HEK293 (cell line): ENCODE measurements around the gene UNCX.

Experiments used
- CTCF ChIA-PET: fragments of 350-600 bp; formaldehyde crosslinking; extraction: SDS; loops from one replicate; lab custom pipeline; 2021; ENCODE audit warnings: antibody characterized with exemption; lab: Yijun Ruan, JAX
- POLR2A ChIA-PET: fragments of 300-600 bp; formaldehyde crosslinking; extraction: SDS; loops from one replicate; lab custom pipeline; 2020; ENCODE audit warnings: antibody characterized with exemption, inconsistent platforms; lab: Yijun Ruan, JAX
- H3K27ac ChIP-seq: fragments of 200-500 bp; sonication (Bioruptor generic); 2 replicates; pipeline ENCODE4 v1.5.1; 2014; ENCODE audit warnings: low read depth, low read length, control low read depth, inconsistent platforms; ENCODE audit errors: extremely low read depth
- H3K36me3 ChIP-seq, 2 experiments: fragments of 200-500 bp in 1 of 2; sonication (Bioruptor generic) in 1 of 2; 1 replicate in 1 of 2; 2 replicates in 1 of 2; pipeline ENCODE4 v1.5.1; 2014 to 2017; ENCODE audit warnings: inconsistent platforms in 2 of 2, low read length in 2 of 2; ENCODE audit not compliant: control insufficient read depth in 2 of 2, insufficient read depth in 1 of 2
- H3K4me1 ChIP-seq: fragments of 200-500 bp; sonication (Bioruptor generic); 2 replicates; pipeline ENCODE4 v1.5.1; 2014; ENCODE audit warnings: mild to moderate bottlenecking, low read length, inconsistent platforms; ENCODE audit not compliant: control insufficient read depth, insufficient read depth
- H3K4me3 ChIP-seq: 2 replicates; pipeline ENCODE4 v1.5.1; 2011; ENCODE audit warnings: low read depth, mild to moderate bottlenecking, control low read depth, low read length, moderate library complexity
- H3K9me3 ChIP-seq: fragments of 200-500 bp; sonication (Bioruptor generic); 2 replicates; pipeline ENCODE4 v1.5.1; 2014; ENCODE audit warnings: low read depth, low read length, inconsistent platforms; ENCODE audit not compliant: control insufficient read depth, insufficient read depth
- CTCF ChIP-seq: fragments of 450-650 bp; formaldehyde crosslinking; IDR thresholded peaks from 2 replicates; pipeline ENCODE4 v1.5.1; 2016; ENCODE audit warnings: missing biosample characterization, missing genetic modification characterization
- KLF8 ChIP-seq: fragments of 450-650 bp; formaldehyde crosslinking; IDR thresholded peaks from 2 replicates; pipeline ENCODE4 v1.5.1; 2016; ENCODE audit warnings: missing biosample characterization, missing genetic modification characterization
- RBAK ChIP-seq: fragments of 450-650 bp; formaldehyde crosslinking; IDR thresholded peaks from 2 replicates; pipeline ENCODE4 v1.5.1; 2016; ENCODE audit warnings: missing biosample characterization, missing genetic modification characterization
- SCRT1 ChIP-seq: fragments of 450-650 bp; formaldehyde crosslinking; IDR thresholded peaks from 2 replicates; pipeline ENCODE4 v1.5.1; 2016; ENCODE audit warnings: missing biosample characterization, missing genetic modification characterization, borderline replicate concordance
- SP7 ChIP-seq: fragments of 450-650 bp; formaldehyde crosslinking; IDR thresholded peaks from 2 replicates; pipeline ENCODE4 v1.5.1; 2016; ENCODE audit warnings: missing biosample characterization, missing genetic modification characterization
- TRIM28 ChIP-seq: IDR thresholded peaks from 2 replicates; pipeline ENCODE4 v1.6.1; 2011; ENCODE audit warnings: low read length, control low read depth, borderline replicate concordance
- ZBTB1 ChIP-seq: fragments of 450-650 bp; formaldehyde crosslinking; IDR thresholded peaks from 2 replicates; pipeline ENCODE4 v1.5.1; 2016; ENCODE audit warnings: missing biosample characterization, missing genetic modification characterization
- ZBTB20 ChIP-seq: fragments of 450-650 bp; formaldehyde crosslinking; IDR thresholded peaks from 2 replicates; pipeline ENCODE4 v1.5.1; 2016; ENCODE audit warnings: missing biosample characterization, missing genetic modification characterization
- ZNF121 ChIP-seq: fragments of 450-650 bp; formaldehyde crosslinking; IDR thresholded peaks from 2 replicates; pipeline ENCODE4 v1.5.1; 2016; ENCODE audit warnings: missing biosample characterization, missing genetic modification characterization
- ZNF140 ChIP-seq: fragments of 450-650 bp; formaldehyde crosslinking; IDR thresholded peaks from 2 replicates; pipeline ENCODE4 v1.5.1; 2016; ENCODE audit warnings: missing biosample characterization, missing genetic modification characterization
- ZNF175 ChIP-seq: fragments of 450-650 bp; formaldehyde crosslinking; IDR thresholded peaks from 2 replicates; pipeline ENCODE4 v1.5.1; 2016; ENCODE audit warnings: missing biosample characterization, missing genetic modification characterization
- ZNF214 ChIP-seq: fragments of 450-650 bp; formaldehyde crosslinking; IDR thresholded peaks from 2 replicates; pipeline ENCODE4 v1.5.1; 2017; ENCODE audit warnings: missing biosample characterization, mild to moderate bottlenecking, missing genetic modification characterization, borderline replicate concordance
- ZNF311 ChIP-seq: fragments of 450-650 bp; formaldehyde crosslinking; IDR thresholded peaks from 2 replicates; pipeline ENCODE4 v1.5.1; 2017; ENCODE audit warnings: missing biosample characterization, missing genetic modification characterization, borderline replicate concordance
- ZNF501 ChIP-seq: fragments of 450-650 bp; formaldehyde crosslinking; IDR thresholded peaks from 2 replicates; pipeline ENCODE4 v1.5.1; 2016; ENCODE audit warnings: missing biosample characterization, missing genetic modification characterization
- ZNF555 ChIP-seq: fragments of 450-650 bp; formaldehyde crosslinking; conservative IDR thresholded peaks from 2 replicates; pipeline ENCODE4 v1.5.1; 2017; ENCODE audit warnings: missing biosample characterization, mild to moderate bottlenecking, missing genetic modification characterization, inconsistent platforms
- ZNF610 ChIP-seq: fragments of 450-650 bp; formaldehyde crosslinking; IDR thresholded peaks from 2 replicates; pipeline ENCODE4 v1.5.1; 2016; ENCODE audit warnings: missing biosample characterization, missing genetic modification characterization, borderline replicate concordance
- ZNF654 ChIP-seq: fragments of 450-650 bp; formaldehyde crosslinking; IDR thresholded peaks from 2 replicates; pipeline ENCODE4 v1.5.1; 2016; ENCODE audit warnings: low read depth, missing biosample characterization, missing genetic modification characterization
- ZNF707 ChIP-seq: fragments of 450-650 bp; formaldehyde crosslinking; IDR thresholded peaks from 2 replicates; pipeline ENCODE4 v1.5.1; 2016; ENCODE audit warnings: missing biosample characterization, missing genetic modification characterization
- TF ChIP-seq, protein P1 (sequence below): fragments of 450-650 bp; formaldehyde crosslinking; IDR thresholded peaks from 2 replicates; pipeline ENCODE4 v1.5.1; 2016; ENCODE audit warnings: missing biosample characterization, missing genetic modification characterization
- TF ChIP-seq, protein P2 (sequence below): fragments of 450-650 bp; formaldehyde crosslinking; conservative IDR thresholded peaks from 2 replicates; pipeline ENCODE4 v1.5.1; 2016; ENCODE audit warnings: low read depth, missing biosample characterization, missing genetic modification characterization
- TF ChIP-seq, protein P3 (sequence below): fragments of 450-650 bp; formaldehyde crosslinking; IDR thresholded peaks from 2 replicates; pipeline ENCODE4 v1.5.1; 2017; ENCODE audit warnings: missing biosample characterization, missing genetic modification characterization

Gene UNCX

GRCh38 chr7:1228545-1229201 lies 4.0 kb upstream of the UNCX start:
- Histone ChIP-seq H3K27ac (no peak overlapping the region), H3K9me3 (no peaks in the 10 kb centered on the region), H3K4me1 (no peaks in the 10 kb centered on the region), H3K4me3 (no peak overlapping the region), H3K36me3 (no peaks in the 10 kb centered on the region)
- TF ChIP-seq ZNF654, result no peak
- TF ChIP-seq ZNF501 (tag by site-specific recombination), result no peak
- ChIA-PET CTCF (no interaction called here), POLR2A (no interaction called here)

- Histone ChIP-seq H3K4me1 (no peaks in the 10 kb centered on the region), H3K36me3 (no peaks in the 10 kb centered on the region), H3K27ac (no peak overlapping the region), H3K4me3 (no peak overlapping the region), H3K9me3 (no peaks in the 10 kb centered on the region)
- CTCF ChIA-PET, result no interaction called here
- POLR2A ChIA-PET, result no interaction called here
- TF ChIP-seq ZNF555 (no peak), ZNF707 (tag by site-specific recombination) (no peak), SP7 (tag by site-specific recombination) (no peak), ZNF311 (tag by site-specific recombination) (no peak), ZNF140 (tag by site-specific recombination) (no peak), ZBTB20 (tag by site-specific recombination) (no peak), RBAK (tag by site-specific recombination) (no peak), SCRT1 (no peak)
- TF ChIP-seq, protein P1, sequence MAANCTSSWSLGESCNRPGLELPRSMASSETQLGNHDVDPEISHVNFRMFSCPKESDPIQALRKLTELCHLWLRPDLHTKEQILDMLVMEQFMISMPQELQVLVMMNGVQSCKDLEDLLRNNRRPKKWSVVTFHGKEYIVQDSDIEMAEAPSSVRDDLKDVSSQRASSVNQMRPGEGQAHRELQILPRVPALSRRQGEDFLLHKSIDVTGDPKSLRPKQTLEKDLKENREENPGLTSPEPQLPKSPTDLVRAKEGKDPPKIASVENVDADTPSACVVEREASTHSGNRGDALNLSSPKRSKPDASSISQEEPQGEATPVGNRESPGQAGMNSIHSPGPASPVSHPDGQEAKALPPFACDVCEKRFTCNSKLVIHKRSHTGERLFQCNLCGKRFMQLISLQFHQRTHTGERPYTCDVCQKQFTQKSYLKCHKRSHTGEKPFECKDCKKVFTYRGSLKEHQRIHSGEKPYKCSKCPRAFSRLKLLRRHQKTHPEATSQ (tag by site-specific recombination), result no peak
Observed at GRCh38 chr7:1229202-1229947, 3.3 kb upstream of the UNCX start.

DNA sequence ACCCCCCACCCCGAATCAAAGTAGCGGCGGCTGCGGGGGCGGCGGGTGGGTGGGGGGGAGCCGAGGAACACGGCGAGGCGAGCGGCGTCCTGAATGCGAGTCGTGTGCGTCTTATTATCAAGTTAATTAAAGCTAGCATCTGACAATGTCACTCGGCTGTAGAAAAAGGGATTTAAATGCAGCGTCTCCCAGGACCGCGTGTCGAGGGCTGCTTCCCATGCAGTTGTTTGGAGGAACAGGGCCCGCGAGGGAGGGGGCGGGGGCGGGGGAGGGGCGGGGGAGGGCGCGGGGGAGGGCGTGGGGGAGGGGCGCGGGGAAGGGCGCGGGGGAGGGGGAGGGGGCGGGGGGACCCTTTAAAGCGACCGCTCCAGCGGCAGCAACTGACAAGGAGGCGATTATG lies 2.7 kb upstream of the UNCX start:
- no peaks in the 10 kb centered on the region for H3K9me3 ChIP-seq
- no peaks in the 10 kb centered on the region for H3K36me3 ChIP-seq
- no peaks in the 10 kb centered on the region for H3K4me1 ChIP-seq
- H3K27ac ChIP-seq, result no peak overlapping the region
- no peak overlapping the region for H3K4me3 ChIP-seq
- POLR2A ChIA-PET, result no interaction called here
- CTCF ChIA-PET, result interaction anchor here (0.8 kb wide), 1 partner anchor 183 kb away, joined by 3 read pairs; no protein-coding TSS in a partner anchor
- TF ChIP-seq, protein P2, sequence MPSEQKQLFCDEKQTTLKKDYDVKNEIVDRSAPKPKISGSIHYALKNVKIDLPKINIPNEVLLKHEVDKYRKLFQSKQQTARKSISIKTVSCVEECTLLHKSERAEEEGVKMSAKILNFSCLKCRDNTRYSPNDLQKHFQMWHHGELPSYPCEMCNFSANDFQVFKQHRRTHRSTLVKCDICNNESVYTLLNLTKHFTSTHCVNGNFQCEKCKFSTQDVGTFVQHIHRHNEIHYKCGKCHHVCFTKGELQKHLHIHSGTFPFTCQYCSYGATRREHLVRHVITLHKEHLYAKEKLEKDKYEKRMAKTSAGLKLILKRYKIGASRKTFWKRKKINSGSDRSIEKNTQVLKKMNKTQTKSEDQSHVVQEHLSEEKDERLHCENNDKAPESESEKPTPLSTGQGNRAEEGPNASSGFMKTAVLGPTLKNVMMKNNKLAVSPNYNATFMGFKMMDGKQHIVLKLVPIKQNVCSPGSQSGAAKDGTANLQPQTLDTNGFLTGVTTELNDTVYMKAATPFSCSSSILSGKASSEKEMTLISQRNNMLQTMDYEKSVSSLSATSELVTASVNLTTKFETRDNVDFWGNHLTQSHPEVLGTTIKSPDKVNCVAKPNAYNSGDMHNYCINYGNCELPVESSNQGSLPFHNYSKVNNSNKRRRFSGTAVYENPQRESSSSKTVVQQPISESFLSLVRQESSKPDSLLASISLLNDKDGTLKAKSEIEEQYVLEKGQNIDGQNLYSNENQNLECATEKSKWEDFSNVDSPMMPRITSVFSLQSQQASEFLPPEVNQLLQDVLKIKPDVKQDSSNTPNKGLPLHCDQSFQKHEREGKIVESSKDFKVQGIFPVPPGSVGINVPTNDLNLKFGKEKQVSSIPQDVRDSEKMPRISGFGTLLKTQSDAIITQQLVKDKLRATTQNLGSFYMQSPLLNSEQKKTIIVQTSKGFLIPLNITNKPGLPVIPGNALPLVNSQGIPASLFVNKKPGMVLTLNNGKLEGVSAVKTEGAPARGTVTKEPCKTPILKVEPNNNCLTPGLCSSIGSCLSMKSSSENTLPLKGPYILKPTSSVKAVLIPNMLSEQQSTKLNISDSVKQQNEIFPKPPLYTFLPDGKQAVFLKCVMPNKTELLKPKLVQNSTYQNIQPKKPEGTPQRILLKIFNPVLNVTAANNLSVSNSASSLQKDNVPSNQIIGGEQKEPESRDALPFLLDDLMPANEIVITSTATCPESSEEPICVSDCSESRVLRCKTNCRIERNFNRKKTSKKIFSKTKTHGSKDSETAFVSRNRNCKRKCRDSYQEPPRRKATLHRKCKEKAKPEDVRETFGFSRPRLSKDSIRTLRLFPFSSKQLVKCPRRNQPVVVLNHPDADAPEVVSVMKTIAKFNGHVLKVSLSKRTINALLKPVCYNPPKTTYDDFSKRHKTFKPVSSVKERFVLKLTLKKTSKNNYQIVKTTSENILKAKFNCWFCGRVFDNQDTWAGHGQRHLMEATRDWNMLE (tag by site-specific recombination), result no peak
- TF ChIP-seq ZNF121 (tag by site-specific recombination) (no peak), KLF8 (tag by site-specific recombination) (no peak), ZNF610 (tag by site-specific recombination) (no peak), CTCF (tag by site-specific recombination) (no peak), ZBTB1 (tag by site-specific recombination) (no peak), ZNF214 (tag by site-specific recombination) (no peak), ZNF175 (tag by site-specific recombination) (no peak), TRIM28 (no peak)
- TF ChIP-seq, protein P3, sequence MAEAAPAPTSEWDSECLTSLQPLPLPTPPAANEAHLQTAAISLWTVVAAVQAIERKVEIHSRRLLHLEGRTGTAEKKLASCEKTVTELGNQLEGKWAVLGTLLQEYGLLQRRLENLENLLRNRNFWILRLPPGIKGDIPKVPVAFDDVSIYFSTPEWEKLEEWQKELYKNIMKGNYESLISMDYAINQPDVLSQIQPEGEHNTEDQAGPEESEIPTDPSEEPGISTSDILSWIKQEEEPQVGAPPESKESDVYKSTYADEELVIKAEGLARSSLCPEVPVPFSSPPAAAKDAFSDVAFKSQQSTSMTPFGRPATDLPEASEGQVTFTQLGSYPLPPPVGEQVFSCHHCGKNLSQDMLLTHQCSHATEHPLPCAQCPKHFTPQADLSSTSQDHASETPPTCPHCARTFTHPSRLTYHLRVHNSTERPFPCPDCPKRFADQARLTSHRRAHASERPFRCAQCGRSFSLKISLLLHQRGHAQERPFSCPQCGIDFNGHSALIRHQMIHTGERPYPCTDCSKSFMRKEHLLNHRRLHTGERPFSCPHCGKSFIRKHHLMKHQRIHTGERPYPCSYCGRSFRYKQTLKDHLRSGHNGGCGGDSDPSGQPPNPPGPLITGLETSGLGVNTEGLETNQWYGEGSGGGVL (tag by site-specific recombination), result no peak
